Pulmonary artery endothelial cell (primary cell): ENCODE data around the gene TNFRSF8. TPM values are rescaled to one million over a fixed set of nuclear protein-coding genes. Genes with fewer than 3 reads are reported as not detected.

Experiments used
- DNase-seq: peaks from one replicate; pipeline ENCODE4 v3.0.0-alpha.2; 2011; ENCODE audit warnings: low read depth, low spot score
- total RNA-seq: library from RNA; depleted of rRNA; stranded (reverse); fragments of >200 nt; gene quantifications from 2 replicates; pipeline ENCODE4 v1.2.3, GENCODE V29; 2014

Gene TNFRSF8
- total RNA-seq, 1 donor from 2014 or later = 0.20 TPM

- DNase-seq = no peak
Observed at GRCh38 chr1:12155328-12155727, 92.2 kb downstream of the TNFRSF8 start.

DNA sequence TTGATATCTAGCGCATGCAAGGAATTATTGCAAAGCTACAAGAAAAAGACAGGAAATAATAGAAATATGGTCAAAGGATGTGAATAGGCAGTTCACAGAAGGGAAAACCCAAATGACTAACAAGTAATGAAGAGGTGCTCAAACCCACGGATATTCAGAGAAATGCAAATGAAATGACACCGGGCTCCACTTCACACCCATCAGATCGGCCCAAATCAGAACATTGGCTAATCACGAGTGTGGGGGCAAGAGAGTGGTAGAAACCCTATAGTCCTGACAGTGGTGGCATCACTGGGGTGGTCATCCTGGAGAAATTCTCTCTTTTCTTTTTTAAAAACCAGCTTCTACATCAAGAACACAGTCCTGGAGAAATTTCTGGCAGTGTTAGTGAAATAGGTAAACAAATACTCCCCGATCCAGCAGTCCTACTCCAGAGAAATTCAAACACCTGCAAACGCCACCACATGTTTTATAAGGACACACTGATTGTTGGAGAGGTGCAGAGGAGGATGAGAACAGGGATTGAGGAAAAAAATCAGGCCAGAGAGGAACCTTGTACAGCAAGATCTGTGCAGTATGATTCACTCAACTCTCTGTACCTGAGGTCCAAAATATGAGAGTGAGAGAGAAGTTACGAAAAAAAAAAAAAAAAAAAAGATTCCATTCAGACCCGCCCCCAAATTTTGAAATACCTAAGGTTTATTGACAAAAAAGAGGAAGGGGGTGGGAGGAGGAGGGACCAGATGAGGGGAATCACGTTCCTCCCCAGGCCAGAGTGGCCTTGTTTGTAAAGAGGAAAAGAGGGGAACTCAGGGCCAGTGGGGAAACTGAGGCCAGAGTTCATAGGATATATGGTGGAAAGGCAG is 94.5 kb downstream of the TNFRSF8 start:
- DNase-seq = no peak

DNA sequence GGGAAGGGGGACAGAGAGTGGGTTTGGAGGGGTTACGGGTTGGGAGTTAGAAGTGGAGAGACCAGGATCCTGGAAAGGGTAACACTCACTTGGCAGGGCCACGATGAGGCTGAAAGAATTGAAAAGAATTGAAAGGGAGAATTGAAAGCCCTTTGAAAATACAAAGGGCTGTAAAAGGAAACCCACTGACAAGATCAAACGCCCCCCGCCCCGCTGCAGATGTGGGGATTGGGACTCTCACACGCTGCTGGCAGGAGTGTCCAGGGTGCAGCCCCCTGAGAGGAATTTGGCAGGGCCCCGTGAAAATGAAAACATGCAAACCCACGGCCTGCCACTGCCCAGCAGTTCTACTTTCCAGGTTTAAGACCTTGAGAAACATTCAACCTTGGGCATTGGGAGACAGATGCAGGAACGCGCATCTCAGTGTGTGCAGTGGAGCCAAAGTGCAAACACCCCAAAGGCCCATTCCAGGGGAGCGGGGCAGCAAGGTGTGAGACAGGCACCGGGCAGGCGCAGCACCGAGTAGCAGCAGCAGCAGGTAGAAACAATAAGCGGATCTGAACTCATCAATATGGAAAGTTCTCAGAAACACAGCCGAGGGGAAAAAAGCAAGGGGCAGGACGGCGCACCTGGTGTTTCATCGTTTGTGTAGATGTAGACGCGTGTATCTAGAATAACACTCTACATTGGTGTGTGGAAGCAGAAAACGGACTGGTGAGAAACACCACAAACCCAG is 95.4 kb downstream of the TNFRSF8 start:
- no peak for DNase-seq

DNA sequence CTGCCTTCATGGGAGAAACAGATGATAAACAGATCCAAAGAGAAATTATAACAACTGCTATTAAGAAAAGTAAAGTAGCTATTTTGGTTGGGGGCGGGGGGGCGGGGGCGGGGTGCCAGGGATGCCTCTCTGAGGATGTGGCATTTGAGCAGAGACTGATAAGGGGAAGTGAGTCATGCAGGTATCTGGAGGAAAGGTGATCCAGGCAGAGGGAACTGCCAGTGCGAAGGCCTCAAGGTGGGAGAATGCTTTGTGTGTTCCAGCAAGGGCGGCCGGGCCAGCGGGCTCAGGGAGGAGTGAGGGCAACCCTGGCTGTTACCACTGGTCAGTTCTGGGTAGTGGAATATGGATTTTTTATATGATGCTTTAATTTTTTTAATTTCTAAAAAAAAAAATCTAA is 96.7 kb downstream of the TNFRSF8 start:
- DNase-seq = no peak

DNA sequence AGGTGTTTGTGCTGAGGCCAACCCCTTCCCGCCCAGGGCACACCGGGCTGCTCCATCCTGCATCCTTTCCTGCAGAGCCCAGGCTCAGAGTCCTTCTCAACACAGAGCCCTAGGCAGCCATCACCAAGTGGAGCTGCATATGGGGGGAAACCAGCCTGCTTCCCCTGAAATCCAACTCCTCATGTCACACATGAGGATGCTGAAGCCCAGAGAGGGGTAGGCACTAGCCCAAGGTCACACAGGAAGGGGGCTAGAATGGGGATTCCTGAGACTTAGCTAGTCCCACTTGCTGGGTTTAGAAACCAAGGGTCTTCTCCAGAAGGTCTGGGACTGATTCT is 98.2 kb downstream of the TNFRSF8 start:
- no peak for DNase-seq

DNA sequence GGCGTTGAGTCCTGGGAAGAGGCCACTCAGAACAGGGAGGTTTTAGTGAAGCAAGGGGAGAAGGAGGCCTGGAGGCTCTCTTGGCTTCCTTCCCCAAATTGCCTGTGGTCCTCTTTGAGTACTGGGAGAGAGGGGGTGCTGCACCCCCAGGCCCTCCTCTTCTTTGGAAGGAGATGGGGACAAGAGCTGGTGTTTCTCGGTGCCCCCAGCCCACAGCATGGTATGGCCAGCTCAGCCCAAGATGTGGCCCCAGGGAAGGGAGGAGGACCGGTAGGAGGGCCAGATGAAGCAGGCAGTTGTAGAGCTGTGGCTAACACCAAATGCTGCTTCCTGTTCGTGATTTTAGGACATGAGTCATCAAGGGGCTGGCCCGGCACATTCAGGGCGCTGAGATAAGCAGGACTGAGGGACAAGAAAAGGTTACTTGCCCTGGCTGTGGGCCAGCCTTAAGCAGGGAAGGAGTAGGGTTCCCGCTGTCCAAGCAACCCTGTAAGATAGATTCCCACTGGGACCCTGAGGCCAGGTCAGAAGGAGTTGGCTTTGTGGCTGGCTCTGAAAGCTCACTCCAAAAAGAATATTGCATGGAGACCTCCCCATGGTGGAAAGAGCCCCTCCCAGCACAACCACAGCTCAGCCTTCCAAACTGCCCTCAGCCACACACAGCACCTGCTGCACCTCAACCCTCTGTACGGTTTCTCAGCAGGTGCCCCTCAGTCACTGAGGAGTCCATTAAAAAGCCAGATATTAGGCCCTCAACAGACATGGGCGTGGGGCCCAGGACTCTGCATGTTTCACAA is 98.8 kb downstream of the TNFRSF8 start:
- DNase-seq = peak; percentile 88

DNA sequence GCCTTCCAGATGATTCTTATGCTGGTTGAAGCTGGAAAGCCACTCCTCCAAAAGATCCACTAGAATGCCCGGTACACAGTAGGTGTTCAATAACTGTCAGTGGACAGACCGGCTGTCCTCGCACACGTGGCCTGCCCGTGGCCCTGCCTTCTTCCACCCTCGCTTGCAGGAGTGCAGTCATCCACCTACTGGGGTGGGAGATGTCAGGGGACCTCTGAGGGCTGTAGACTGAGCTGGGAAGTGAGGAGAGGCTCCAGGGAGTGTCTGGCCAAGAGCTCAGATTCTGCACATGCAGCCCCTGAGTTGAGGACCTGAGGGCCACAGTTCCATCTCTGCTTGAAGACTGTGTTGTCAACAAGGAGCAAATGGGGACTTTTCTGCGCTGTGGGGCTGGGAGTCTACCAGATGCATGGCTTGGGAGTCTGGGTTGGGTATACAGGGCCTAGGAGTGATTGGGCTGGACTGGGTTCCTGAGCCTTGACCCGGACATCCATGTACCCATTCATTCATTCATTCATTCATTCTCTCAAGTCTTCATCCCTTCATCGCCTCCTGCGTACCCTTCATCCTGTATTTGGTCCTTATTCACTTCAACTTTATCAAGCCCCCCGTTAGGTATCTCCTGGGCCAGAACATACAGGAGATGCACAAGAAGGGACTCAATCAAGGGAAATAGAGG is 99.5 kb downstream of the TNFRSF8 start:
- no peak for DNase-seq

- no peak for DNase-seq
Observed at GRCh38 chr1:12163210-12163609, 100.1 kb downstream of the TNFRSF8 start.

GRCh38 chr1:12164210-12164609 is 101.1 kb downstream of the TNFRSF8 start:
- DNase-seq = no peak

DNA sequence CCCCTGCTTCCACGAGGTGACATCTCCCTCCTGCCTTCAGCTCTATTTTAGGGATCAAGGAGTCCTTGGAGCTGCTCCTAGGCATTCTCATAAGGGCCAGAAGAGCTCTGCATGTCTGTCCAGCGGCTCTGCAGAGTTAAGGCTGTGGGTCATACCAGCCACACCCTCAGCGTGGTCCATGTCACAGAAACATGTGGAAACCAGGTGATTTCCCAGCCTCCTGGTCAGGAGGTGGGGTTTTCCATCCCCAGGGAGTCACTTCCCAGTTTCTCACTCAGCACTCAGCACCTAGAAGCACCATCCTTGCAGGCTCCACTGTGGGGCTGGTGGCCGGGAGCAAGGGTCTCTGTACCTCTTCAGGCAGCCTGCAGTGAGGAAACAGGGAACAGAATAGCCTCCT is 102.2 kb downstream of the TNFRSF8 start:
- DNase-seq = no peak

- no peak for DNase-seq
Observed at GRCh38 chr1:12166834-12167492, 103.9 kb downstream of the TNFRSF8 start, which contains the start of gene TNFRSF1B. TSS of gene TNFRSF1B (plus strand) at chr1:12166991. CDS start at chr1:12167092, 101 bp downstream.

GRCh38 chr1:12167493-12168429 is 104.7 kb downstream of the TNFRSF8 start:
- no peak for DNase-seq

- no peak for DNase-seq
Observed at GRCh38 chr1:12168451-12169160, 105.5 kb downstream of the TNFRSF8 start.

DNA sequence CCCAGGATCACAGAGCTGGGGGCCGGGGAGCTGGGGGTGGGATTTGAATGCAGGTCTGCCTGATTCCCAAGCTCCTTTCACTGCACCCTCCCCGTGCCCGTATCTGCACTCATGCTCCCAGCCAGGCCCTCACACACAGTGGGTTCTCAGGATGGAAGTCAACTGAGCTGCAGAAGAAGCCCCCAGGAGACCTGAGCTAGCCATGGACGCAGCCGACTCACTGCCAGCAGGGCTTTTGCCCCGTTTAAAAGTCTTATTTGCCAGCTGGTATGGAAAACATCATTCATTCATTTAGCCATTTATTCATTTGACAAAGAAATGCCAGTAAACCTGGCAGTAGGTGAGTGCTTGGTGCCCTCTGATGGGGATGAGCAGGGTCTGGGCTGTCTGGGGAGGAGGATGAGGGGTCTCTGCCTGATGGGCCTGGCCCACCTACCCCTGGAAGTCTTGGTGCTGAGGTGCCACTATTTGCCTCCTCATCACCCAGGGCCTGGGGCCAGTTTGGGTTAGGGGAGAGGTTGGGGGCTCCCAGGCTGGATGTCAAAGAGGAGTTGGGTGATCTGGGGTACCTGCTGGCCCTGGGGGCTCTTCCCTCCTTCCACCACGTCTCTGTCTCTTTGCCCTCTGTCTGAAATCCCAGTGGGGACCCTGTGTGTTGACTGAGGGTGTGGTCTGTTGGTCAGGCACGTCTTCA is 106.5 kb downstream of the TNFRSF8 start:
- DNase-seq = no peak

DNA sequence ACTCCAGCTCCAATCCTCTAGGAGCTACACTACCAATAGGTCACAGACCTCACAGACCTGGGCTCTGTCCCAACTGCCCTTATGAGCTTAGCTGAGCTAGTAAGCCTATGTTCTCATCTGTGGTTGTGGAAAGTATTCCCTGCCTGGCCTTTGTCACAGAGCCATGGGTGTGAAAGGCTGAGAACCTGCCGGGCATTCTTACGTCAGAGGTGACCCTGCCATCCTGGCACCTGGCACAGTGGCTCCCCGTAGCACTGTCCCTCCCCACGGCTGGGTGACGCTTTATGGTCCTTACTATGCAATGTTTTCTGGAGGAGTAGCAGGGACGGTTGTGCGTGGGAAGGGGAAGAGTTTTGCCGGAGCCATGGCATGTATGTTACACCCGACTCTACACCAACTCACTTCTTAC is 107.2 kb downstream of the TNFRSF8 start:
- DNase-seq = no peak

DNA sequence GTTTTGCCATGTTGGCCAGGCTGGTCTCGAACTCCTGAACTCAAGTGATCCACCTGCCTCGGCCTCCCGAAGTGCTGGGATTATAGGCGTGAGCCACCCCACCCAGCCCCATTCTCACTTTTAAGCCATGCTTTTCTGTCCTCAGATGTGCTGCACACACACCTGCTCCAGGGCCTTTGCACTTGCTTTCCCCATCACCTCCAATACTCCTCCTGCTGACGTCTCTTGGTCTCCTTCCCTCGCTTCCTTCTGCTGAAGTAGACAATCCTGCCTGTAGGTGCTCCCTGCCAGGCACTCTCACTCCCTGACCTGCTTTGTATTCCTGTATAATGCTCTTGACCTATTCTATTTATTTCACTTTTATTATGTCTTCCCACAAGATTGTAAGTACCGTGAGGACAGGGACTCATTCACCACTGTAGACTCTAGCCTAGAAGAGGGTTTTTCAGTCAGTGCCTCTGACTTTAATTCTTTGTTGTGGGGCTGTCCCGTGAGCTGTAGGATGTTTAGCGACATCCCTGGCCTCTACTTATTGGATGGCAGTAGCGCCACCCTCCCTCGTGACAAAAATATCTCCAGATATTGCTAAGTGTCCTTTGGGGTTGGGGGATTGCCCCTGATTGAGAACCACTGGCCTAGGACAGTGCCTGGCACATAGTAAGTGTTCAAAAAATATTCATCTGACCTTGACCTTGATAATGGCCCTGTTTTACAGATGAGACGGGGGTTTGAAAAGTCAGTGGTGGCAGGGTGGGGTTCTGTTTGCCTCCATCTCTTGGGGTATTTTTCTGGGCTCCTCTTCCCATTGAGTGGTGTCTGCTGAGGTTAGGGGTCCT is 108.3 kb downstream of the TNFRSF8 start:
- DNase-seq = no peak

DNA sequence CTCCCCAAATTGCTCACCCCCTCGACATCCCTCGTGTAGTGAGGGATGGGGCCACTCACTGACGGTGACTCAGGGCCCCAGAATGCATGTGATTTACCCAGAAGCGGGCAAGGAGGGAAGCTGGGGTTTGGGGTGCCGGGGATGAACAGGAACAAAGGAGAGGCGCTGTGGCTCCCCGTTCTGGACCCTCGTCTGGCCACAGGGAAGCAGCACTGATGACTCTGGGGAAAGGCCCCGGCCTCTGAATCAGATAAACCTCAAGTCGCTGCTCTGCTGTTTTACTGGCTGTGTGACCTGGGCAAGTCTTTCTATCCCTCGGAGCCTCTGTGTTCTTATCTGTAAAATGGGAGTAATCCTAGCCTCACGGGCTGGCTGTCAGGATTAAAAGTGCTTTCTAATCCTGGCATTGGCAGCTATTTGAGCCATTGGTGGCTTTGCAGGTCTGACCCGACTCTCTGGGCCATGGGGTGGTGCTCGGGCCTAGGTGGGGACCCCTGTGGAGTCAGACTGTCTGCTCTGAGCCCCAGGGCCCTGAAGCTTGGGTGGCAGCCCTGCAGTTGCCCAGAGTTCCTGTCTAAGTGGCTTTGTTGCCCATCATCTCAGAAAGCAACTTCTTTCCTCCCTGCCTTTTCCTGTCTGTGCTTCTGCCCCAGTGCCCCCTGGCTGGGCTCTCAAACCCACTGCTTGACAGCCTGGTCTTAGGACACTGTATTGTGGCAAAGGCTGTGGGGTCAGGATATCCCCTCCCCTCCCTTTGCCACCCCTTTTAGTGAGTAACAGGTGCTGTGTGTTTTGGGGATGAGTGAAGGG is 109.1 kb downstream of the TNFRSF8 start:
- DNase-seq = no peak
